ENCODE data around the gene MAPKAPK3. TPM values are rescaled to one million over a fixed set of nuclear protein-coding genes. Genes with fewer than 3 reads are reported as not detected.
A peak's percentile ranks its signal among the peaks of the same experiment; 100 is the strongest.

Gene MAPKAPK3
- total RNA-seq, 5 donors from 2014 or later (not counting 1 experiment from before 2014, with no cell fraction given): 35.1 to 66.6 (median 53.0) TPM

DNA sequence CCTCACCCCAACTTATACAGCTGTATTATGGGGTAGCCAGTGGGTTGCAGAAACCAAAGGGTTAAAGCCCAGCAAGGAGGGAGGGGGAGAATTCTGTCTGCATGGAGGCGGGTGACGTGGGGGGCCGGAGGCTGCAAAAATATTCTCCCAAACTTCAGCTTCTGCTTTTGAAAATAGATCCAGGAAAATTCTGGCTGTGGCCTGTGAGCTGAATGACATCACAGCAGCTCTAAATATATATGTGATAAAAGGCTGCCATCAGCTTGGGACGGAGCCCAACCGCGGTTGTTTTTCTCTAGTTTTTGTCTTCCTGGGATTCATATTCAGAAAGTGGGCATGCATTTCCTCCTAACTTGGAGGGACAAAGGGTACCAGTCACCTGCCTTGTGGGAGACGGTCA lies 27.6 kb downstream of the MAPKAPK3 start:
- no peaks in the 10 kb centered on the region for H3K27me3 Mint-ChIP-seq
- no peak overlapping the region for H3K4me3 Mint-ChIP-seq
- ATAC-seq (replicated peaks in 1 of 4) (no peak), DNase-seq (no peak)
- Histone ChIP-seq H3K27me3 (replicated peaks in 1 of 2; ENCODE audit: control insufficient read depth in 2 of 2, extremely low read depth in 1 of 2, insufficient read depth in 2 of 2, low read length in 1 of 2) (no peaks in the 10 kb centered on the region), H3K36me3 (ENCODE audit: control insufficient read depth in 2 of 2, extremely low read depth in 1 of 2, insufficient read depth in 1 of 2, low read length in 1 of 2) (peaks cover 60 to 94% of the 10 kb centered on the region in 2 donors), H3K4me3 (ENCODE audit: control insufficient read depth in 1 of 2, extremely low read depth in 1 of 2, low read length in 1 of 2) (no peak overlapping the region), H3K9me3 (no peaks in the 10 kb centered on the region), H3K27ac (ENCODE audit: low read length) (no peak overlapping the region), H3K4me1 (ENCODE audit: control insufficient read depth in 1 of 2, extremely low read depth in 1 of 2, insufficient read depth in 2 of 2, low read length in 2 of 2) (no peaks in the 10 kb centered on the region)
- 98% methylated on average over 4 of the region's 7 CpGs for WGBS (ENCODE audit: insufficient coverage)
- H3K36me3 Mint-ChIP-seq: peaks cover 44% of the 10 kb centered on the region
- H3K9me3 Mint-ChIP-seq: no peaks in the 10 kb centered on the region
- no peak overlapping the region for H3K27ac Mint-ChIP-seq
- ChIA-PET POLR2A (no interaction called here), CTCF (no interaction called here)
- no peaks in the 10 kb centered on the region for H3K4me1 Mint-ChIP-seq

DNA sequence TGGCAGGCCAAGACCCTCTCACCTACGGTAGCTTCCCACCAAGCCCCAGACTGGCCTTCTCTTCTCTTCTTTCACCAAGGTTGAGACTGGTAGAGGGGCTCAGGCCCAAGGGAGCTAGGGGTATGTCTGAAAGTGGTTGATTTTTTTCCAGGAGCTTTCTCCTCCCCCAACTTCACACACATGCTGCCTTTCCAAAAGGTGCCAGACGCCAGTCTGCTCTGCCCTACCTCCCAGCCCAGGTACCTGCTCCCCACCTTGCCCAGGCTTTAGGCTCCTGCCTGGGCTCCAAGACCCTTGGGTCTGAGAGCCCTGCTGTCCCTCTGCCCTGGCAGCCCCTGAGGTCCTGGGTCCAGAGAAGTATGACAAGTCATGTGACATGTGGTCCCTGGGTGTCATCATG lies 28.4 kb downstream of the MAPKAPK3 start:
- Histone ChIP-seq H3K36me3 (ENCODE audit: control insufficient read depth in 2 of 2, extremely low read depth in 1 of 2, insufficient read depth in 1 of 2, low read length in 1 of 2) (peaks cover 58 to 86% of the 10 kb centered on the region in 2 donors), H3K27me3 (replicated peaks in 1 of 2; ENCODE audit: control insufficient read depth in 2 of 2, extremely low read depth in 1 of 2, insufficient read depth in 2 of 2, low read length in 1 of 2) (no peaks in the 10 kb centered on the region), H3K4me1 (ENCODE audit: control insufficient read depth in 1 of 2, extremely low read depth in 1 of 2, insufficient read depth in 2 of 2, low read length in 2 of 2) (no peaks in the 10 kb centered on the region), H3K4me3 (ENCODE audit: control insufficient read depth in 1 of 2, extremely low read depth in 1 of 2, low read length in 1 of 2) (no peak overlapping the region), H3K9me3 (no peaks in the 10 kb centered on the region), H3K27ac (ENCODE audit: low read length) (no peak overlapping the region)
- Mint-ChIP-seq H3K4me3 (no peak overlapping the region), H3K27me3 (no peaks in the 10 kb centered on the region), H3K4me1 (no peaks in the 10 kb centered on the region), H3K9me3 (no peaks in the 10 kb centered on the region), H3K27ac (no peak overlapping the region), H3K36me3 (peaks cover 43% of the 10 kb centered on the region)
- ChIA-PET POLR2A (no interaction called here), CTCF (no interaction called here)
- 100% methylated on average over 1 of the region's 2 CpGs for WGBS (ENCODE audit: insufficient coverage)
- no peak for DNase-seq
- ATAC-seq (replicated peaks in 1 of 4): no peak

DNA sequence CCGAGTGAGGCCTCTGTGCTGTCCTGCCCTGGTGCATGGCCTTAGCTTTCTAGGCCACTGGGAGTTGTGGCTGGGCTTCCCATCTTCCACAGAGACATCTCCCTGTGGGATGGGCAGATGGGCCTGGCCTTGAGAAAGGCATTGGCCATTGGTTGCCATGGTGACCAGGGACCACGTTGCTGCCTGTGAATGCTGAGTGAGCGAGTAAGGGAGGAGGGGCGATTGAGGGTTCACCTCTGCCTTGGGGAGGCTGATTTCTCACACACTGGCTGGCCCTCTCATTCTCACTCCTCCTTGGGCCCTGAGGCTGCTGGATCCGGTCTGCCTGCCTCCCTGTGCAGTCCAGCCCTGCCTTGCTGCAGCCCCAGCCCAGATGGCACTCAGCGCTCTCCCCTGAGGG lies 31.4 kb downstream of the MAPKAPK3 start:
- H3K27ac Mint-ChIP-seq: no peak overlapping the region
- CTCF ChIA-PET: no interaction called here
- Histone ChIP-seq H3K9me3 (no peaks in the 10 kb centered on the region), H3K27me3 (replicated peaks in 1 of 2; ENCODE audit: control insufficient read depth in 2 of 2, extremely low read depth in 1 of 2, insufficient read depth in 2 of 2, low read length in 1 of 2) (no peaks in the 10 kb centered on the region), H3K4me3 (ENCODE audit: control insufficient read depth in 1 of 2, extremely low read depth in 1 of 2, low read length in 1 of 2) (no peak overlapping the region), H3K27ac (ENCODE audit: low read length) (no peak overlapping the region), H3K36me3 (ENCODE audit: control insufficient read depth in 2 of 2, extremely low read depth in 1 of 2, insufficient read depth in 1 of 2, low read length in 1 of 2) (peaks cover 42 to 58% of the 10 kb centered on the region in 2 donors), H3K4me1 (ENCODE audit: control insufficient read depth in 1 of 2, extremely low read depth in 1 of 2, insufficient read depth in 2 of 2, low read length in 2 of 2) (no peaks in the 10 kb centered on the region)
- POLR2A ChIA-PET: no interaction called here
- peaks cover 25% of the 10 kb centered on the region for H3K36me3 Mint-ChIP-seq
- no peak overlapping the region for H3K4me3 Mint-ChIP-seq
- H3K9me3 Mint-ChIP-seq: no peaks in the 10 kb centered on the region
- ATAC-seq (replicated peaks in 1 of 4) (no peak), DNase-seq (no peak)
- H3K27me3 Mint-ChIP-seq: no peaks in the 10 kb centered on the region
- WGBS (ENCODE audit: insufficient coverage): 0% methylated on average over 1 of the region's 6 CpGs
- H3K4me1 Mint-ChIP-seq: peaks cover 0 to 5% (median 0%) of the 10 kb centered on the region in 3 donors

DNA sequence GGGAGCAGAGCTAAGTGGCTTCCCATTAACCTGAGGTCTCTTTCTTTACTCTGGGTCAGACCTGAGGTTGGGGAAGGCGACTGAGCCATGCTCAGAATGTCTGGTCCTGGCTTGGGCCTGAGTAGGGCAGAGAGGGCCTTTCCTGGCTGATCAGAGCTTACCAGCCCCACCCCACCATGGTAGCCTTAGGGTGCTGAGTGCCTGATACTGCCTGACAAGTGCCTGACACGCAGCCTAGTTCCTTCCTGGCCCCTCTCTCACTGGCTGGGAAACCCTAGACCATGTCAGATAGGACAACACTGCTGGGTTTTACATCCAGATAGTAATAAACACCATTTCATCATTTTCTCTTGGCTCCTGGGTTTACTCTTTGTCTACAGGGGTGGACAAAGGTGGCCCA lies 32.0 kb downstream of the MAPKAPK3 start:
- WGBS (ENCODE audit: insufficient coverage): 89% methylated on average over 1 of the region's 2 CpGs
- no peaks in the 10 kb centered on the region for H3K4me1 ChIP-seq (ENCODE audit: control insufficient read depth in 1 of 2, extremely low read depth in 1 of 2, insufficient read depth in 2 of 2, low read length in 2 of 2)
- ChIA-PET POLR2A (no interaction called here), CTCF (no interaction called here)
- no peak for DNase-seq
- no peak overlapping the region for H3K27ac ChIP-seq (ENCODE audit: low read length)
- Mint-ChIP-seq H3K36me3 (peaks cover 19% of the 10 kb centered on the region), H3K4me3 (no peak overlapping the region), H3K27ac (peak overlapping the region in 1 of 2 donors; percentile 28), H3K4me1 (peaks cover 0 to 5% (median 0%) of the 10 kb centered on the region in 3 donors), H3K9me3 (no peaks in the 10 kb centered on the region), H3K27me3 (no peaks in the 10 kb centered on the region)
- H3K36me3 ChIP-seq (ENCODE audit: control insufficient read depth in 2 of 2, extremely low read depth in 1 of 2, insufficient read depth in 1 of 2, low read length in 1 of 2): peaks cover 36 to 52% of the 10 kb centered on the region in 2 donors
- H3K4me3 ChIP-seq (ENCODE audit: control insufficient read depth in 1 of 2, extremely low read depth in 1 of 2, low read length in 1 of 2): no peak overlapping the region
- no peaks in the 10 kb centered on the region for H3K9me3 ChIP-seq
- H3K27me3 ChIP-seq (replicated peaks in 1 of 2; ENCODE audit: control insufficient read depth in 2 of 2, extremely low read depth in 1 of 2, insufficient read depth in 2 of 2, low read length in 1 of 2): no peaks in the 10 kb centered on the region
- no peak for ATAC-seq (replicated peaks in 1 of 4)

DNA sequence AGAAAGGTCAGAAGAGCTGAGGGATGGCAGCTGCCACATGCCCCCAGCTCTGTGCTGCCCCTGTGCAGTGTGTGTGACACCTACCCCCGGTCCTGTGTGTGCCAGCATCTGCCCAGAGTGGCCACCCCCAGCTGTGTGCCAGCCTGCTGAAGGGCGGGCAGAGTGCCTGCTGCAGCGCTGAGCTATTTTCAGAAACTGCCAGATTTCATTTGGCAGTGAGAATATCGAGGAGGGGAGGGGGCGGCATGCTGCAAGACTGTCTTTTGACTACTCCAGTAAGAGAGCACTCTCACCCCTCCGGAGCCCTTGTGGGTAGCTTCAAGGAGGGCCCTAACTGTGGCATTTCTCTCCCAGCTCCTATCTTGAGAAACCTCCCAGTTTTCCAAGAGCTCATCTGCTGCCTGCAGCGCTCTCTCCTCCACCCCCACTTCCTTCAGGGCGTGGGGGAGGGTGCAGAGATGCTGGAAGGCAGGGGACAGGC lies 32.5 kb downstream of the MAPKAPK3 start:
- H3K36me3 ChIP-seq (ENCODE audit: control insufficient read depth in 2 of 2, extremely low read depth in 1 of 2, insufficient read depth in 1 of 2, low read length in 1 of 2): peaks cover 31 to 47% of the 10 kb centered on the region in 2 donors
- H3K9me3 ChIP-seq: no peaks in the 10 kb centered on the region
- H3K27me3 ChIP-seq (replicated peaks in 1 of 2; ENCODE audit: control insufficient read depth in 2 of 2, extremely low read depth in 1 of 2, insufficient read depth in 2 of 2, low read length in 1 of 2): no peaks in the 10 kb centered on the region
- H3K27ac Mint-ChIP-seq: no peak overlapping the region
- no peak for DNase-seq
- ChIA-PET POLR2A (interaction anchor here in 1 of 2 donors (0.6 kb wide), 1 partner anchor 322 kb away, joined by 3 read pairs; no protein-coding TSS in a partner anchor), CTCF (no interaction called here)
- 85% methylated on average over 2 of the region's 8 CpGs for WGBS (ENCODE audit: insufficient coverage)
- peaks cover 0 to 5% (median 0%) of the 10 kb centered on the region in 3 donors for H3K4me1 Mint-ChIP-seq
- no peak overlapping the region for H3K4me3 Mint-ChIP-seq
- H3K4me3 ChIP-seq (ENCODE audit: control insufficient read depth in 1 of 2, extremely low read depth in 1 of 2, low read length in 1 of 2): no peak overlapping the region
- ATAC-seq (replicated peaks in 1 of 4): no peak
- H3K27me3 Mint-ChIP-seq: no peaks in the 10 kb centered on the region
- no peaks in the 10 kb centered on the region for H3K4me1 ChIP-seq (ENCODE audit: control insufficient read depth in 1 of 2, extremely low read depth in 1 of 2, insufficient read depth in 2 of 2, low read length in 2 of 2)
- no peaks in the 10 kb centered on the region for H3K9me3 Mint-ChIP-seq
- peaks cover 13% of the 10 kb centered on the region for H3K36me3 Mint-ChIP-seq
- H3K27ac ChIP-seq (ENCODE audit: low read length): no peak overlapping the region

DNA sequence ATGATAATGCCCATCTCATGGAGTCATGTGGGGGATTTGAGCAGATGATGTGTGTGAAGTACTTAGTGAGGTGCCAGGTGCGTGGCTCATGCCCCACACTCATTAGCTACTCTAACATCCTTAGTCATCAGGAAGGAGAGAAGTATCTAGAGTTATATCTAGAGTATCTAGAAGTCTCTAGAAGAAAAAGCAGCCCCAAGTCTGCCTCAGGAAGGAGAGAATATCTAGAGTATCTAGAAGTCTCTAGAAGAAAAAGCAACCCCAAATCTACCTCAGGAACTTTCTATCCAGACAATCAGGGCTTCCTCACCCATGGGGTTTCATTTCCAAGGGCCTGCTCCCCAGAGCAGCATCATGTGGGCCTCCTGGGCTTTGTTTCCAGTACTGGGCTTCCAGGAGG lies 33.1 kb downstream of the MAPKAPK3 start:
- Mint-ChIP-seq H3K36me3 (peaks cover 9% of the 10 kb centered on the region), H3K27ac (peak overlapping the region; percentile 18 to 61), H3K4me3 (no peak overlapping the region), H3K9me3 (no peaks in the 10 kb centered on the region), H3K27me3 (no peaks in the 10 kb centered on the region), H3K4me1 (peaks cover 0 to 5% (median 2%) of the 10 kb centered on the region in 3 donors)
- WGBS (ENCODE audit: insufficient coverage): no CpG with 5 or more reads among the region's 1 CpG
- CTCF ChIA-PET: no interaction called here
- Histone ChIP-seq H3K9me3 (no peaks in the 10 kb centered on the region), H3K27ac (ENCODE audit: low read length) (no peak overlapping the region), H3K27me3 (replicated peaks in 1 of 2; ENCODE audit: control insufficient read depth in 2 of 2, extremely low read depth in 1 of 2, insufficient read depth in 2 of 2, low read length in 1 of 2) (no peaks in the 10 kb centered on the region), H3K36me3 (ENCODE audit: control insufficient read depth in 2 of 2, extremely low read depth in 1 of 2, insufficient read depth in 1 of 2, low read length in 1 of 2) (peaks cover 28 to 42% of the 10 kb centered on the region in 2 donors), H3K4me1 (ENCODE audit: control insufficient read depth in 1 of 2, extremely low read depth in 1 of 2, insufficient read depth in 2 of 2, low read length in 2 of 2) (peaks cover 0 to 4% of the 10 kb centered on the region in 2 experiments), H3K4me3 (ENCODE audit: control insufficient read depth in 1 of 2, extremely low read depth in 1 of 2, low read length in 1 of 2) (no peak overlapping the region)
- POLR2A ChIA-PET: interaction anchor here in 1 of 2 donors (0.6 kb wide), 1 partner anchor 321 kb away, joined by 3 read pairs; no protein-coding TSS in a partner anchor
- DNase-seq (no peak), ATAC-seq (replicated peaks in 1 of 4) (no peak)
